Measurements from ENCODE around the gene MROH7. TPM values are rescaled to one million over a fixed set of nuclear protein-coding genes. Genes with fewer than 3 reads are reported as not detected.

MROH7 gene
- total RNA-seq, 1 experiment from 2014 or later, result not detected

GRCh38 chr1:54724771-54725170 lies 83.2 kb downstream of the MROH7 start:
- H3K27me3 ChIP-seq (ENCODE audit: low read length), result no peaks in the 10 kb centered on the region
- no peak overlapping the region for H3K27ac ChIP-seq (ENCODE audit: low read length)
- 0 out of 2 replicates have a peak, but pooled peaks cover 8% of the 10 kb centered on the region for H3K79me2 ChIP-seq (ENCODE audit: low read length)
- peaks cover 67% of the 10 kb centered on the region for H3K36me3 ChIP-seq (ENCODE audit: insufficient read depth, low read length)
- H3K4me3 ChIP-seq (ENCODE audit: low read length), result no peak overlapping the region
- H3K9me3 ChIP-seq (ENCODE audit: low read length), result no peaks in the 10 kb centered on the region
- no peak overlapping the region for H3K4me2 ChIP-seq (ENCODE audit: low read depth, low read length, poor library complexity, severe bottlenecking)
- H3K9ac ChIP-seq (ENCODE audit: low read length), result no peak overlapping the region
- no peak for DNase-seq
- H3K9me2 ChIP-seq (replicated peaks; ENCODE audit: insufficient read depth, low read length), result no peaks in the 10 kb centered on the region
- no peaks in the 10 kb centered on the region for H4K20me1 ChIP-seq (ENCODE audit: insufficient read depth, low read depth, low read length)
- H2AFZ ChIP-seq (ENCODE audit: low read length), result no peak overlapping the region
- H3K4me1 ChIP-seq (ENCODE audit: low read length), result no peaks in the 10 kb centered on the region

DNA sequence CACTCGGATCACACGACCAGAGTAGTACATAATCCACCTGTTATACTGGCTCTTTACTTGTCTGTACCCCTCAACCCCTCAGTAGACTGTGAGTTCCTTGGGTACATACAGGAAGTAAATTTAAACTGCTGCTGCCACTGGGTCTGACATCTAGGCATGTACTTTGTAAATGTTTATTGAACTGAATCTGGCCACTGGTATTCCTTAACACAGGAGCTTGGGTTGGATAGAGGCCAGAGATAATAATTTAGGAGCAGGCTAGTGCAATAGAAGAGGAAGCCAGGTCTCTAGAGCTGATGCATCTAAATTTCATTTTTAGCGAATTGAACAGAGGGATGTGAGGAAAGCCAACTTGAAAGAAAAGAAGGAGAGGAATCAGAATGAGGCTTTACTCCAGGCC lies 86.4 kb downstream of the MROH7 start:
- Histone ChIP-seq H3K4me2 (ENCODE audit: low read depth, low read length, poor library complexity, severe bottlenecking) (no peak overlapping the region), H3K36me3 (ENCODE audit: insufficient read depth, low read length) (peaks cover 44% of the 10 kb centered on the region), H3K9ac (ENCODE audit: low read length) (no peak overlapping the region), H3K4me3 (ENCODE audit: low read length) (no peak overlapping the region), H4K20me1 (ENCODE audit: insufficient read depth, low read depth, low read length) (no peaks in the 10 kb centered on the region), H2AFZ (ENCODE audit: low read length) (no peak overlapping the region), H3K27ac (ENCODE audit: low read length) (no peak overlapping the region), H3K27me3 (ENCODE audit: low read length) (no peaks in the 10 kb centered on the region), H3K9me2 (replicated peaks; ENCODE audit: insufficient read depth, low read length) (no peaks in the 10 kb centered on the region), H3K4me1 (ENCODE audit: low read length) (no peaks in the 10 kb centered on the region), H3K79me2 (ENCODE audit: low read length) (no peaks in the 10 kb centered on the region), H3K9me3 (ENCODE audit: low read length) (no peaks in the 10 kb centered on the region)
- DNase-seq, result no peak

GRCh38 chr1:54736685-54737084 lies 95.1 kb downstream of the MROH7 start:
- Histone ChIP-seq H3K79me2 (ENCODE audit: low read length) (no peaks in the 10 kb centered on the region), H4K20me1 (ENCODE audit: insufficient read depth, low read depth, low read length) (no peaks in the 10 kb centered on the region), H3K9ac (ENCODE audit: low read length) (no peak overlapping the region), H3K36me3 (ENCODE audit: insufficient read depth, low read length) (peaks cover 16% of the 10 kb centered on the region), H3K27me3 (ENCODE audit: low read length) (no peaks in the 10 kb centered on the region), H3K27ac (ENCODE audit: low read length) (no peak overlapping the region), H3K4me1 (ENCODE audit: low read length) (no peaks in the 10 kb centered on the region), H3K9me3 (ENCODE audit: low read length) (no peaks in the 10 kb centered on the region), H3K9me2 (replicated peaks; ENCODE audit: insufficient read depth, low read length) (no peaks in the 10 kb centered on the region), H3K4me3 (ENCODE audit: low read length) (no peak overlapping the region), H3K4me2 (ENCODE audit: low read depth, low read length, poor library complexity, severe bottlenecking) (no peak overlapping the region), H2AFZ (ENCODE audit: low read length) (no peak overlapping the region)
- DNase-seq, result no peak

GRCh38 chr1:54738244-54738643 lies 96.7 kb downstream of the MROH7 start:
- Histone ChIP-seq H3K4me2 (ENCODE audit: low read depth, low read length, poor library complexity, severe bottlenecking) (no peak overlapping the region), H3K9ac (ENCODE audit: low read length) (no peak overlapping the region), H3K4me1 (ENCODE audit: low read length) (no peaks in the 10 kb centered on the region), H3K27me3 (ENCODE audit: low read length) (no peaks in the 10 kb centered on the region), H2AFZ (ENCODE audit: low read length) (no peak overlapping the region), H3K4me3 (ENCODE audit: low read length) (no peak overlapping the region), H3K79me2 (ENCODE audit: low read length) (no peaks in the 10 kb centered on the region), H3K36me3 (ENCODE audit: insufficient read depth, low read length) (peaks cover 16% of the 10 kb centered on the region), H3K9me2 (replicated peaks; ENCODE audit: insufficient read depth, low read length) (no peaks in the 10 kb centered on the region), H3K9me3 (ENCODE audit: low read length) (no peaks in the 10 kb centered on the region), H4K20me1 (ENCODE audit: insufficient read depth, low read depth, low read length) (0 out of 2 replicates have a peak, but pooled peaks cover 6% of the 10 kb centered on the region), H3K27ac (ENCODE audit: low read length) (no peak overlapping the region)
- DNase-seq, result no peak

- Histone ChIP-seq H3K9ac (ENCODE audit: low read length) (no peak overlapping the region), H3K27ac (ENCODE audit: low read length) (no peak overlapping the region), H3K9me3 (ENCODE audit: low read length) (no peaks in the 10 kb centered on the region), H3K9me2 (replicated peaks; ENCODE audit: insufficient read depth, low read length) (no peaks in the 10 kb centered on the region), H4K20me1 (ENCODE audit: insufficient read depth, low read depth, low read length) (0 out of 2 replicates have a peak, but pooled peaks cover 6% of the 10 kb centered on the region), H3K4me3 (ENCODE audit: low read length) (no peak overlapping the region), H3K27me3 (ENCODE audit: low read length) (no peaks in the 10 kb centered on the region), H2AFZ (ENCODE audit: low read length) (no peak overlapping the region), H3K4me1 (ENCODE audit: low read length) (no peaks in the 10 kb centered on the region), H3K79me2 (ENCODE audit: low read length) (no peaks in the 10 kb centered on the region), H3K36me3 (ENCODE audit: insufficient read depth, low read length) (peaks cover 10% of the 10 kb centered on the region), H3K4me2 (ENCODE audit: low read depth, low read length, poor library complexity, severe bottlenecking) (no peak overlapping the region)
- DNase-seq, result no peak
Observed at GRCh38 chr1:54741531-54741930, 99.9 kb downstream of the MROH7 start.

DNA sequence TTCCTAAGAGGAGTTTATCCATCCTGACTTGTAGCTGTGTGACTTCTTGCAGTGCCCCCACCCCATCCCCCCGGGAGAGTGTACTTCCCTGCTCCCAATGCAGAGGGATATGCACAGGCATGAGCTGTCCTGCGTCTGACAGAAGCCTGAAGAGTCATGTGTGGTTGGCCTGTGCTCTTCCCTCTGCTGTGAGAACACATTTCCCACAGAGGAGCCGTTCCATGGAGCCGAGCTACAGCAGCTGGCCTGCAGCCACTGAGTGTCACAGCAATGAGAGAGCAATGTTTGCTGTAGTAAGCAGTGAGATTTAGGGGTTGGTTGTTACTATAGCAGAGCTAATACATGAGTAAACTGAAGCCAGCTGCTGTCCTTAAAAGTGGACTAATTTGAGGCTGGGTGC lies 100.7 kb downstream of the MROH7 start:
- H2AFZ ChIP-seq (ENCODE audit: low read length), result no peak overlapping the region
- H3K9ac ChIP-seq (ENCODE audit: low read length), result no peak overlapping the region
- peaks cover 10% of the 10 kb centered on the region for H3K36me3 ChIP-seq (ENCODE audit: insufficient read depth, low read length)
- no peak overlapping the region for H3K4me2 ChIP-seq (ENCODE audit: low read depth, low read length, poor library complexity, severe bottlenecking)
- no peaks in the 10 kb centered on the region for H3K9me2 ChIP-seq (replicated peaks; ENCODE audit: insufficient read depth, low read length)
- H3K9me3 ChIP-seq (ENCODE audit: low read length), result no peaks in the 10 kb centered on the region
- 0 out of 2 replicates have a peak, but pooled peaks cover 6% of the 10 kb centered on the region for H4K20me1 ChIP-seq (ENCODE audit: insufficient read depth, low read depth, low read length)
- no peak overlapping the region for H3K27ac ChIP-seq (ENCODE audit: low read length)
- no peak for DNase-seq
- no peaks in the 10 kb centered on the region for H3K4me1 ChIP-seq (ENCODE audit: low read length)
- H3K27me3 ChIP-seq (ENCODE audit: low read length), result no peaks in the 10 kb centered on the region
- no peaks in the 10 kb centered on the region for H3K79me2 ChIP-seq (ENCODE audit: low read length)
- no peak overlapping the region for H3K4me3 ChIP-seq (ENCODE audit: low read length)

DNA sequence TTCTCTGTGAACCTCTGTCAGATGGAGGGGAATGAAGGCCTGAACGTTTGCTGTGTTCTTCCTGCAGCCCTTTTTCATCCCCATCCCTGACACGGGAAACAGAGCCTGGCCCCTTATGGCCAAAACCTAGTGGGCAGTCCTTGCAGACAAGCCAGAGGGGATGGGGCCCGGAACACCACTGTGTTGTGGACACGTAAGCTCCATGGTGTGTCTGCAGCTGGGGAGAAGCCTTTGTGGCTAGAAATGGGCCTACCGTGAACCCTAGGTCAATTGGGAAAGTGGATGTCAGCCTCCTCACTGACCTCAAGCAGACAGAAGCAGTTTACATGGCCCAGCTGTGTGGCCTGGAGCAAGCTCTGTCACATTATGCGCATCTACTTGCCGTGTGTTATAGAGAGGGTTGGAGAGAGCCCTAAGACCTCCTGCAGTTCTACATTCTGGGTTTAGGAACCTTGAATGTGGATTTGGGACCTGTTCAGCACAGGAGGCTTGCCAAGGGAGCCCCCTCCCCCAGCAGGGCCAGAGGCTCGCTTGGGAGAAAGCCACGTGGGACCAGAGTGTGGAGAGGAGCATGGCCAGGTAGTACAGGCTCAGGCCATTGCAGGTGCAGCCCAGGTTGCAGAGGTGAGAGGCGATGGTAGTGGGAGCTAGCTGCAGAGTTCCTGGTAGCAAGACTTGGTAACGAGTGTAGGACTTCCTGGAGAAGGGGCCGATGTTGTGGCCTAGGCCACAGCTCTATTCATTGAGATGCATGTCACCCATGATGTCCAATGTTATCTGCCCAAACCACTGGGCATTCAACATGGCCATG lies 102.0 kb downstream of the MROH7 start:
- H3K4me1 ChIP-seq (ENCODE audit: low read length), result no peaks in the 10 kb centered on the region
- no peaks in the 10 kb centered on the region for H3K27me3 ChIP-seq (ENCODE audit: low read length)
- no peak for DNase-seq
- H3K9me2 ChIP-seq (replicated peaks; ENCODE audit: insufficient read depth, low read length), result no peaks in the 10 kb centered on the region
- peaks cover 7% of the 10 kb centered on the region; the same call in 1 of the 2 replicates for H3K36me3 ChIP-seq (ENCODE audit: insufficient read depth, low read length)
- no peak overlapping the region for H3K4me2 ChIP-seq (ENCODE audit: low read depth, low read length, poor library complexity, severe bottlenecking)
- no peak overlapping the region for H3K27ac ChIP-seq (ENCODE audit: low read length)
- no peaks in the 10 kb centered on the region for H3K79me2 ChIP-seq (ENCODE audit: low read length)
- 0 out of 2 replicates have a peak, but pooled peaks cover 6% of the 10 kb centered on the region for H4K20me1 ChIP-seq (ENCODE audit: insufficient read depth, low read depth, low read length)
- H3K9me3 ChIP-seq (ENCODE audit: low read length), result no peaks in the 10 kb centered on the region
- no peak overlapping the region for H2AFZ ChIP-seq (ENCODE audit: low read length)
- H3K4me3 ChIP-seq (ENCODE audit: low read length), result no peak overlapping the region
- no peak overlapping the region for H3K9ac ChIP-seq (ENCODE audit: low read length)

DNA sequence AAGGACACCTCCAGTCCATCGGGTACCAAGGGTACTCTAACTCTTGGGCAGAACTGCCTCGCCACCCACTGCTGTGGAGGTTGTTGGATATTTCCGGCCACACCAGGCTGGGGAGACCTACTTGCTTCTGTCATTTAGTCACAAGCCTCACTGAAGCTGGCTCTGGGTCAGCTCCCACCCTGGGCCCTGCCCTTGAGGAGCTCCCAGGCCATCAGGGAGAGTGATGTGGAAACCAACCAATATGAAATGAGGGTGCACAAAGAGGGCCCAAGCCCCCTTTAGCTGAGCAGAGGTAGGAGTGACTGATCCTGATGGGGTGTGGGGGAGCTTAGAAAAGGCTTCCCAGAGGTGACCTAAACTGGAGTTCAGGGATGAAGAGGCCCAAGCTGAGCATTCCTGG lies 103.1 kb downstream of the MROH7 start:
- H4K20me1 ChIP-seq (ENCODE audit: insufficient read depth, low read depth, low read length), result 0 out of 2 replicates have a peak, but pooled peaks cover 6% of the 10 kb centered on the region
- no peaks in the 10 kb centered on the region for H3K9me2 ChIP-seq (replicated peaks; ENCODE audit: insufficient read depth, low read length)
- H2AFZ ChIP-seq (ENCODE audit: low read length), result no peak overlapping the region
- no peak overlapping the region for H3K4me2 ChIP-seq (ENCODE audit: low read depth, low read length, poor library complexity, severe bottlenecking)
- H3K27me3 ChIP-seq (ENCODE audit: low read length), result no peaks in the 10 kb centered on the region
- no peaks in the 10 kb centered on the region for H3K4me1 ChIP-seq (ENCODE audit: low read length)
- H3K36me3 ChIP-seq (ENCODE audit: insufficient read depth, low read length), result peaks cover 4% of the 10 kb centered on the region; the same call in 1 of the 2 replicates
- no peak for DNase-seq
- no peak overlapping the region for H3K4me3 ChIP-seq (ENCODE audit: low read length)
- no peaks in the 10 kb centered on the region for H3K79me2 ChIP-seq (ENCODE audit: low read length)
- H3K9me3 ChIP-seq (ENCODE audit: low read length), result no peaks in the 10 kb centered on the region
- no peak overlapping the region for H3K27ac ChIP-seq (ENCODE audit: low read length)
- no peak overlapping the region for H3K9ac ChIP-seq (ENCODE audit: low read length)

Data from Karpas-422 (cell line).